Measurements from ENCODE around the gene CETP.

CETP gene

GRCh38 chr16:56961851-56962281, at the start of gene CETP:
Gene CETP (plus strand): TSS chr16:56961950. CDS start chr16:56961980, 30 bp downstream.
- DNase-seq: no peak
- intact Hi-C loops (cut with DNase I): no loop called here

GRCh38 chr16:56912746-56913708, 48.7 kb upstream of the CETP start:
- peak in 1 of 42 donors; percentile 20 for DNase-seq

GRCh38 chr16:56914896-56915295, 46.9 kb upstream of the CETP start:
- DNase-seq: no peak
- intact Hi-C loops (cut with DNase I): no loop called here

More at GRCh38 chr16:56912746-56913708, 48.7 kb upstream of the CETP start:
- intact Hi-C loops (cut with DNase I): no loop called here

GRCh38 chr16:56915336-56916119, 46.2 kb upstream of the CETP start:
- DNase-seq: no peak
- intact Hi-C loops (cut with DNase I): no loop called here

- DNase-seq: peak in 3 of 42 donors; percentile 11 to 49 (median 23)
- intact Hi-C loops (cut with DNase I): no loop called here
Observed at GRCh38 chr16:56916571-56917403, 45.0 kb upstream of the CETP start.

GRCh38 chr16:56918467-56919012, 43.2 kb upstream of the CETP start:
- DNase-seq: no peak
- intact Hi-C loops (cut with DNase I): no loop called here

- intact Hi-C loops (cut with DNase I): no loop called here
- DNase-seq: no peak
Observed at GRCh38 chr16:56919099-56919800, 42.5 kb upstream of the CETP start.

- intact Hi-C loops (cut with DNase I): no loop called here
Observed at GRCh38 chr16:56921571-56921970, 40.2 kb upstream of the CETP start.

GRCh38 chr16:56923481-56924091, 38.2 kb upstream of the CETP start:
- intact Hi-C loops (cut with DNase I): no loop called here
- no peak for DNase-seq

More at GRCh38 chr16:56921571-56921970, 40.2 kb upstream of the CETP start:
- DNase-seq: no peak

- no peak for DNase-seq
- intact Hi-C loops (cut with DNase I): no loop called here
Observed at GRCh38 chr16:56927471-56927870, 34.3 kb upstream of the CETP start.

- intact Hi-C loops (cut with DNase I): loop anchor here (10.0 kb wide), 1 partner anchor 65 kb away; the partner anchor contains the start of gene SLC12A3
- no peak for DNase-seq
Observed at GRCh38 chr16:56929639-56930038, 32.1 kb upstream of the CETP start.

GRCh38 chr16:56930486-56931270, 31.1 kb upstream of the CETP start:
- intact Hi-C loops (cut with DNase I): loop anchor here (10.0 kb wide), 1 partner anchor 66 kb away; the partner anchor contains the start of gene SLC12A3
- no peak for DNase-seq

- intact Hi-C loops (cut with DNase I): loop anchor here (10.0 kb wide), 1 partner anchor 67 kb away; the partner anchor contains the start of gene SLC12A3
- DNase-seq: peak in 12 of 42 donors; percentile 8 to 48 (median 31)
Observed at GRCh38 chr16:56931271-56931891, 30.4 kb upstream of the CETP start.

- intact Hi-C loops (cut with DNase I): loop anchor here (10.0 kb wide), 1 partner anchor 67 kb away; the partner anchor contains the start of gene SLC12A3
- DNase-seq: peak; percentile 99 to 100 (median 100)
Observed at GRCh38 chr16:56931892-56932720, 29.6 kb upstream of the CETP start, which contains the start of gene HERPUD1. Gene HERPUD1 (plus strand): TSS chr16:56932142. CDS start chr16:56932245, 103 bp downstream.

All from head of caudate nucleus (tissue), 42 donors.